H9 (cell line): ENCODE results near the gene NCOR2. TPM values are rescaled to one million over a fixed set of nuclear protein-coding genes. Genes with fewer than 3 reads are reported as not detected.

Source experiments
- DNase-seq: peaks from one replicate; pipeline ENCODE4 v3.0.0-alpha.2; 2017
- H2AFZ ChIP-seq: one replicate; pipeline ENCODE4 v1.6.1; 2013; ENCODE audit warnings: mild to moderate bottlenecking, low read length, control low read depth, moderate library complexity
- H2AK5ac ChIP-seq: 2 replicates; pipeline ENCODE4 v1.6.1; 2013; ENCODE audit warnings: low read length, control low read depth, mixed read lengths; ENCODE audit not compliant: insufficient read length
- H2BK120ac ChIP-seq: one replicate; pipeline ENCODE4 v1.6.1; 2013; ENCODE audit warnings: low read depth, mild to moderate bottlenecking, low read length, control low read depth, inconsistent platforms; ENCODE audit not compliant: poor library complexity, severe bottlenecking
- H2BK12ac ChIP-seq: 2 replicates; pipeline ENCODE4 v1.6.1; 2013; ENCODE audit warnings: low read length, control low read depth, mixed read lengths, low read depth; ENCODE audit not compliant: insufficient read length
- H2BK15ac ChIP-seq: 2 replicates; pipeline ENCODE4 v1.6.1; 2013; ENCODE audit warnings: low read depth, low read length, control low read depth
- H2BK20ac ChIP-seq: one replicate; pipeline ENCODE4 v1.6.1; 2013; ENCODE audit warnings: low read depth, mild to moderate bottlenecking, low read length, control low read depth, inconsistent platforms; ENCODE audit not compliant: poor library complexity, severe bottlenecking
- H2BK5ac ChIP-seq: 2 replicates; pipeline ENCODE4 v1.6.1; 2013; ENCODE audit warnings: low read length, control low read depth, mixed read lengths; ENCODE audit not compliant: insufficient read length
- H3K14ac ChIP-seq: 2 replicates; pipeline ENCODE4 v1.6.1; 2013; ENCODE audit warnings: low read length, control low read depth; ENCODE audit not compliant: insufficient read depth
- H3K18ac ChIP-seq: 2 replicates; pipeline ENCODE4 v1.6.1; 2013; ENCODE audit warnings: low read depth, mild to moderate bottlenecking, mixed read lengths, low read length, control low read depth; ENCODE audit not compliant: insufficient read length
- H3K23ac ChIP-seq: 2 replicates; pipeline ENCODE4 v1.6.1; 2013; ENCODE audit warnings: low read length, control low read depth, mixed read lengths, low read depth; ENCODE audit not compliant: insufficient read length
- H3K23me2 ChIP-seq: 2 replicates; pipeline ENCODE4 v1.6.1; 2013; ENCODE audit warnings: low read depth, mild to moderate bottlenecking, mixed read lengths, low read length, control low read depth; ENCODE audit not compliant: insufficient read length, poor library complexity, severe bottlenecking
- H3K27ac ChIP-seq: 2 replicates; pipeline ENCODE4 v1.5.1; 2013; ENCODE audit warnings: low read length, control low read depth, mixed read lengths, low read depth; ENCODE audit not compliant: insufficient read length
- H3K27me3 ChIP-seq: 2 replicates; pipeline ENCODE4 v1.6.1; 2013; ENCODE audit warnings: low read length, control low read depth, inconsistent platforms; ENCODE audit not compliant: insufficient read depth
- H3K4ac ChIP-seq: 2 replicates; pipeline ENCODE4 v1.6.1; 2013; ENCODE audit warnings: low read depth, mild to moderate bottlenecking, control low read depth, inconsistent platforms, low read length, moderate library complexity
- H3K4me1 ChIP-seq: 2 replicates; pipeline ENCODE4 v1.6.1; 2013; ENCODE audit warnings: low read length, control low read depth, inconsistent platforms; ENCODE audit not compliant: insufficient read depth
- H3K4me2 ChIP-seq: 2 replicates; pipeline ENCODE4 v1.6.1; 2013; ENCODE audit warnings: low read length, control low read depth, mixed read lengths; ENCODE audit not compliant: insufficient read length, insufficient read depth
- H3K56ac ChIP-seq: 2 replicates; pipeline ENCODE4 v1.6.1; 2013; ENCODE audit warnings: low read depth, mild to moderate bottlenecking, mixed read lengths, low read length, control low read depth; ENCODE audit not compliant: insufficient read length
- H3K79me1 ChIP-seq: 2 replicates; pipeline ENCODE4 v1.6.1; 2013; ENCODE audit warnings: low read depth, mild to moderate bottlenecking, moderate library complexity, low read length, control low read depth, inconsistent platforms; ENCODE audit not compliant: insufficient read depth, poor library complexity, severe bottlenecking
- H3K79me2 ChIP-seq: 2 replicates; pipeline ENCODE4 v1.6.1; 2013; ENCODE audit warnings: low read length, control low read depth, inconsistent platforms; ENCODE audit not compliant: insufficient read depth
- H3K9ac ChIP-seq: 2 replicates; pipeline ENCODE4 v1.6.1; 2013; ENCODE audit warnings: low read length, control low read depth, mixed read lengths; ENCODE audit not compliant: insufficient read length; ENCODE audit errors: extremely low read depth
- H3K9me3 ChIP-seq: one replicate; pipeline ENCODE4 v1.6.1; 2013; ENCODE audit warnings: low read depth, low read length, inconsistent platforms; ENCODE audit not compliant: control insufficient read depth
- H3T11ph ChIP-seq: one replicate; pipeline ENCODE4 v1.6.1; 2013; ENCODE audit warnings: mild to moderate bottlenecking, low read length, control low read depth, inconsistent platforms
- H4K20me1 ChIP-seq: one replicate; pipeline ENCODE4 v1.6.1; 2013; ENCODE audit not compliant: control insufficient read depth, insufficient read length, insufficient read depth
- H4K5ac ChIP-seq: 2 replicates; pipeline ENCODE4 v1.6.1; 2013; ENCODE audit warnings: low read depth, mild to moderate bottlenecking, mixed read lengths, low read length, control low read depth; ENCODE audit not compliant: insufficient read length
- H4K8ac ChIP-seq: replicated peaks from 2 replicates; pipeline ENCODE4 v1.6.1; 2013; ENCODE audit warnings: low read length, control low read depth, mixed read lengths, low read depth; ENCODE audit not compliant: insufficient read length
- H4K91ac ChIP-seq: 2 replicates; pipeline ENCODE4 v1.6.1; 2013; ENCODE audit warnings: low read depth, mild to moderate bottlenecking, moderate library complexity, mixed read lengths, low read length, control low read depth; ENCODE audit not compliant: insufficient read length
- H3K27ac Mint-ChIP-seq, 3 experiments: 2 replicates in 2 of 3; 3 replicates in 1 of 3; pipeline ENCODE4 v1.8.0; 2020 to 2021; ENCODE audit warnings: mixed read lengths in 3 of 3, mild to moderate bottlenecking in 1 of 3, moderate library complexity in 1 of 3
- H3K27me3 Mint-ChIP-seq: 2 replicates; pipeline ENCODE4 v1.8.0; 2021; ENCODE audit warnings: low read depth, mild to moderate bottlenecking, moderate library complexity, mixed read lengths
- H3K36me3 Mint-ChIP-seq, 3 experiments: 2 replicates in 2 of 3; 3 replicates in 1 of 3; pipeline ENCODE4 v1.8.0; 2020 to 2021; ENCODE audit warnings: low read depth in 3 of 3, mixed read lengths in 3 of 3; ENCODE audit not compliant: insufficient read depth in 1 of 3
- H3K4me1 Mint-ChIP-seq, 2 experiments: 2 replicates each; pipeline ENCODE4 v1.8.0; 2020; ENCODE audit warnings: mixed read lengths in 2 of 2
- H3K4me3 Mint-ChIP-seq, 2 experiments: 2 replicates in 1 of 2; 3 replicates in 1 of 2; pipeline ENCODE4 v1.8.0; 2020 to 2021; ENCODE audit warnings: mild to moderate bottlenecking in 2 of 2, mixed read lengths in 2 of 2, moderate library complexity in 1 of 2
- H3K9me3 Mint-ChIP-seq, 2 experiments: 2 replicates in 1 of 2; 3 replicates in 1 of 2; pipeline ENCODE4 v1.8.0; 2020; ENCODE audit warnings: mild to moderate bottlenecking in 2 of 2, mixed read lengths in 2 of 2, moderate library complexity in 1 of 2
- WGBS: extraction: QIAGEN DNeasy Blood & Tissue Kit; methylation state at CpG from one replicate; pipeline ENCODE4 v1.1.7; 2013; ENCODE audit warnings: missing lambda C conversion rate, low lambda C conversion rate, mixed read lengths; ENCODE audit not compliant: insufficient read length; ENCODE audit errors: extremely low coverage; 5-methylcytosine and 5-hydroxymethylcytosine counted together
- total RNA-seq: library from RNA; stranded (reverse); gene quantifications from 2 replicates; pipeline ENCODE4 v1.2.1, GENCODE V29; 2021
- TF ChIP-seq, protein P1 (sequence below): fragments of 200-600 bp; sonication (generic); conservative IDR thresholded peaks from 3 replicates; pipeline ENCODE4 v1.8.0; 2021; ENCODE audit warnings: antibody characterized with exemption, mild to moderate bottlenecking

NCOR2 gene
- total RNA-seq, 1 experiment from 2014 or later = 226 TPM

DNA sequence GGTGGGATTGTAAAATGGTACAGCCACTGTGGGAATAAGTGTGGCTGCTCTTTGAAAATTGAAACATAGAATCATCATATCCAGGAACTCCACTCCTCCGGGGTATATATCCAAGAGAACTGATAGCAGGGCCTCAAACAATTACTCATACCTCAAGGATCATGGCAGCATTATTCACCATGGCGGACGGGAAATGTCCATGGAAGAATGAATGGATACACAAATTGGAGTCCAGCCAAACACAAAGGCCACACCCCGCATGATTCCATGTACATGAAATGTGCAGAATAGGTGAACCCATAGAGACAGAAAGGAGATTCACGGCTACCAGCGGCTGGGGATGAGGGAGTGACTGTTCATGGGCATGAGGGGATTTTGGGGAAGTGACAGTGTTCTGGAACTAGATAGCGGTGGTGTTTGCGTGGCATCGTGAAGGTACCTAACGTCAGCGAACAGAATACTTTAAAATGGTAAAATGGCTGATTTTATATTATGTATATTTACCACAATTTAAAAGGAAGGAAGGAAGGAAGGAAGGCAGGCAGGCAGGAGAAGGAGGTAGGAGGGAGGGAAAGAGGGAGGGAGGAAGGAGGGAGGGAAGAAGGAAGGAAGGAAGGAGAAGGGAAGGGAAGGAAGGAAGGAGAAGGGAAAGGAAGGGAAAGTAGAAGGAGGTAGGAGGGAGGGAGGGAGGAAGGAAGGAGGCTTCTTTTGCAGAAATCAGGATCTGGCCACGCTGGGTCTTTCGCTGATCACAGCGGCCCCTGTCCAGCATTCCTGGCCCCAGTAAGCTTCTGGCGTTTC is 14.1 kb upstream of the NCOR2 start:
- Histone ChIP-seq H3K79me2 (no peaks in the 10 kb centered on the region), H4K91ac (no peak overlapping the region), H3K14ac (no peak overlapping the region), H3K18ac (no peak overlapping the region), H3K27me3 (no peaks in the 10 kb centered on the region), H3K9me3 (no peaks in the 10 kb centered on the region), H2BK5ac (no peak overlapping the region), H3K4ac (no peak overlapping the region), H3K23ac (no peak overlapping the region), H3K79me1 (no peaks in the 10 kb centered on the region), H3T11ph (no peak overlapping the region), H2BK15ac (no peak overlapping the region), H3K27ac (no peak overlapping the region), H3K4me1 (no peaks in the 10 kb centered on the region), H3K4me2 (no peak overlapping the region), H2AK5ac (no peak overlapping the region), H3K56ac (no peak overlapping the region), H2AFZ (no peak overlapping the region), H3K9ac (no peak overlapping the region), H4K5ac (no peak overlapping the region), H4K8ac (no peak overlapping the region), H2BK20ac (no peak overlapping the region), H2BK12ac (no peak overlapping the region), H4K20me1 (no peaks in the 10 kb centered on the region), H2BK120ac (no peak overlapping the region), H3K23me2 (no peaks in the 10 kb centered on the region)
- WGBS = no CpG with 5 or more reads among the region's 15 CpGs
- no peak for DNase-seq
- no peak overlapping the region; a peak in 1 of 7 replicates for H3K27ac Mint-ChIP-seq
- TF ChIP-seq, protein P1, sequence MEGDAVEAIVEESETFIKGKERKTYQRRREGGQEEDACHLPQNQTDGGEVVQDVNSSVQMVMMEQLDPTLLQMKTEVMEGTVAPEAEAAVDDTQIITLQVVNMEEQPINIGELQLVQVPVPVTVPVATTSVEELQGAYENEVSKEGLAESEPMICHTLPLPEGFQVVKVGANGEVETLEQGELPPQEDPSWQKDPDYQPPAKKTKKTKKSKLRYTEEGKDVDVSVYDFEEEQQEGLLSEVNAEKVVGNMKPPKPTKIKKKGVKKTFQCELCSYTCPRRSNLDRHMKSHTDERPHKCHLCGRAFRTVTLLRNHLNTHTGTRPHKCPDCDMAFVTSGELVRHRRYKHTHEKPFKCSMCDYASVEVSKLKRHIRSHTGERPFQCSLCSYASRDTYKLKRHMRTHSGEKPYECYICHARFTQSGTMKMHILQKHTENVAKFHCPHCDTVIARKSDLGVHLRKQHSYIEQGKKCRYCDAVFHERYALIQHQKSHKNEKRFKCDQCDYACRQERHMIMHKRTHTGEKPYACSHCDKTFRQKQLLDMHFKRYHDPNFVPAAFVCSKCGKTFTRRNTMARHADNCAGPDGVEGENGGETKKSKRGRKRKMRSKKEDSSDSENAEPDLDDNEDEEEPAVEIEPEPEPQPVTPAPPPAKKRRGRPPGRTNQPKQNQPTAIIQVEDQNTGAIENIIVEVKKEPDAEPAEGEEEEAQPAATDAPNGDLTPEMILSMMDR = no peak
- H3K36me3 Mint-ChIP-seq = peaks cover 0 to 12% (median 9%) of the 10 kb centered on the region in 3 experiments; a peak in 4 of 7 replicates
- no peak overlapping the region for H3K4me3 Mint-ChIP-seq
- H3K4me1 Mint-ChIP-seq = peaks cover 3 to 10% of the 10 kb centered on the region in 2 experiments; a peak in 3 of 4 replicates
- peaks cover 0 to 7% of the 10 kb centered on the region in 2 experiments; a peak in 3 of 5 replicates for H3K9me3 Mint-ChIP-seq
- H3K27me3 Mint-ChIP-seq = peaks cover 14% of the 10 kb centered on the region; the same call in 1 of the 2 replicates
